GM12878 (cell line): Measurements from ENCODE around the gene SPPL3. TPM values are rescaled to one million over a fixed set of nuclear protein-coding genes. Genes with fewer than 3 reads are reported as not detected.

Source experiments
- ATAC-seq: fragments of 200-7000 bp; cut with Tn5 transposase; 3 replicates; pipeline ENCODE4 v1.9.1; 2020; ENCODE audit warnings: mild to moderate bottlenecking, moderate library complexity
- BruUV-seq: library from RNA; stranded (reverse); fragments of 400-500 nt; replicated peaks from 2 replicates; lab custom pipeline; 2021; lab: Mats Ljungman, UMichigan
- CTCF ChIA-PET: fragments of 300-600 bp; sonication (Branson Sonifier 250); formaldehyde crosslinking; extraction: SDS; loops from one replicate; lab custom pipeline; 2021; ENCODE audit warnings: inconsistent platforms; lab: Yijun Ruan, JAX
- POLR2A ChIA-PET: fragments of 350-600 bp; formaldehyde crosslinking; extraction: SDS; loops from one replicate; lab custom pipeline; 2021; ENCODE audit warnings: inconsistent platforms; lab: Charles Lee
- RAD21 ChIA-PET: fragments of 300-600 bp; sonication (Branson Sonifier 250); formaldehyde crosslinking; loops from one replicate; lab custom pipeline; 2023; ENCODE audit warnings: antibody characterized with exemption; ENCODE audit not compliant: unreplicated experiment; lab: Charles Lee
- SMC1A ChIA-PET: fragments of 300-600 bp; sonication (Branson Sonifier 250); formaldehyde crosslinking; loops from one replicate; lab custom pipeline; 2023; ENCODE audit not compliant: unreplicated experiment, uncharacterized antibody; lab: Charles Lee
- DNase-seq: peaks from one replicate; pipeline ENCODE4 v3.0.0-alpha.2; 2011; ENCODE audit warnings: low read depth, low spot score
- FAIRE-seq: peaks from 3 replicates; lab custom pipeline; 2011; peaks lifted over from hg19 to GRCh38; lab: Jason Lieb, UNC
- H2AFZ ChIP-seq: 2 replicates; pipeline ENCODE4 v1.6.0; 2011; ENCODE audit warnings: low read depth, low read length, control low read depth; ENCODE audit not compliant: control insufficient read depth
- H3K27ac ChIP-seq: 2 replicates; pipeline ENCODE4 v1.5.1; 2011; ENCODE audit warnings: control low read depth; ENCODE audit not compliant: control insufficient read depth, insufficient read depth
- H3K27me3 ChIP-seq, 2 experiments: replicated peaks in 1 of 2; 2 replicates each; pipeline versions ENCODE4 v1.6.0 to v1.6.1; 2011; ENCODE audit warnings: low read length in 1 of 2; ENCODE audit not compliant: control insufficient read depth in 2 of 2, insufficient read depth in 2 of 2
- H3K36me3 ChIP-seq, 2 experiments: 2 replicates each; pipeline ENCODE4 v1.5.1; 2011; ENCODE audit warnings: low read length in 1 of 2; ENCODE audit not compliant: control insufficient read depth in 2 of 2, insufficient read depth in 2 of 2
- H3K4me1 ChIP-seq: 2 replicates; pipeline ENCODE4 v1.6.1; 2011; ENCODE audit warnings: mild to moderate bottlenecking, low read length, moderate library complexity, mixed read lengths; ENCODE audit not compliant: control insufficient read depth, insufficient read depth
- H3K4me2 ChIP-seq: 2 replicates; pipeline ENCODE4 v1.6.0; 2011; ENCODE audit warnings: control low read depth; ENCODE audit not compliant: control insufficient read depth, insufficient read depth
- H3K4me3 ChIP-seq: fragments of 200-600 bp; sonication (generic); 2 replicates; pipeline ENCODE4 v1.5.1; 2016
- H3K79me2 ChIP-seq: 2 replicates; pipeline ENCODE4 v1.6.0; 2011; ENCODE audit warnings: low read length; ENCODE audit not compliant: control insufficient read depth, insufficient read depth
- H3K9ac ChIP-seq: 2 replicates; pipeline ENCODE4 v1.8.0; 2011; ENCODE audit warnings: low read length, control low read depth, mixed read lengths; ENCODE audit not compliant: control insufficient read depth, insufficient read depth
- H3K9me3 ChIP-seq: replicated peaks from 3 replicates; pipeline ENCODE4 v1.5.1; 2011; ENCODE audit warnings: mild to moderate bottlenecking, low read length; ENCODE audit not compliant: control insufficient read depth, insufficient read depth
- H4K20me1 ChIP-seq: 2 replicates; pipeline ENCODE4 v1.6.0; 2011; ENCODE audit not compliant: control insufficient read depth, insufficient read depth
- BHLHE40 ChIP-seq, 2 experiments: fragments of 450-650 bp in 1 of 2; IDR thresholded peaks; 2 replicates each; pipeline ENCODE4 v1.6.1; 2011 to 2017; ENCODE audit warnings: low read depth in 2 of 2, borderline replicate concordance in 1 of 2, improper control_type of control experiment in 1 of 2, low read length in 1 of 2, mild to moderate bottlenecking in 1 of 2
- HDAC6 ChIP-seq: fragments of 200-600 bp; sonication (generic); IDR thresholded peaks from one replicate; pipeline ENCODE4 v1.8.0; 2017; ENCODE audit warnings: antibody characterized with exemption; ENCODE audit not compliant: unreplicated experiment
- NFYA ChIP-seq: IDR thresholded peaks from 2 replicates; pipeline ENCODE4 v1.6.1; 2011; ENCODE audit warnings: low read depth, mild to moderate bottlenecking, low read length, improper control_type of control experiment, borderline replicate concordance
- PBX3 ChIP-seq: IDR thresholded peaks from 2 replicates; pipeline ENCODE4 v1.6.1; 2011; ENCODE audit warnings: mild to moderate bottlenecking, low read depth, low read length, moderate library complexity; ENCODE audit not compliant: insufficient replicate concordance
- RELA ChIP-seq: fragments of 450-650 bp; IDR thresholded peaks from 2 replicates; pipeline ENCODE4 v1.8.0; 2014; ENCODE audit warnings: borderline replicate concordance; ENCODE audit not compliant: partially characterized antibody
- WRNIP1 ChIP-seq: IDR thresholded peaks from 2 replicates; pipeline ENCODE4 v1.6.1; 2011; ENCODE audit warnings: low read depth, low read length, improper control_type of control experiment, borderline replicate concordance
- ZNF217 ChIP-seq: fragments of 450-650 bp; IDR thresholded peaks from 2 replicates; pipeline ENCODE4 v1.6.1; 2017; ENCODE audit warnings: antibody characterized with exemption, mild to moderate bottlenecking
- WGBS: methylation state at CpG from one replicate; pipeline ENCODE4 v1.1.6; 2016; ENCODE audit warnings: low lambda C conversion rate; ENCODE audit not compliant: insufficient replicate concordance, insufficient coverage; ENCODE audit errors: missing lambda C conversion rate; 5-methylcytosine and 5-hydroxymethylcytosine counted together
- in situ Hi-C: fragments of 300-500 bp; cut with MboI; formaldehyde crosslinking; loops from 9 replicates; pipeline ENCODE4 v1.14.3; 2018; ENCODE audit warnings: mixed read lengths
- intact Hi-C: fragments of 100-400 bp; cut with micrococcal nuclease; formaldehyde crosslinking; loops from one replicate; pipeline ENCODE4 v1.14.2; 2022; ENCODE audit not compliant: unreplicated experiment
- polyA plus RNA-seq, 11 experiments: library from polyadenylated mRNA; depleted of rRNA in 4 of 11; unstranded in 6 of 11; stranded (reverse) in 5 of 11; fragments of >200 nt; fragmentation: Nextera tagmentation in 4 of 11; fragmentation: Illumina TruSeq in 1 of 11; extraction: Ambion mirVana in 4 of 11; extraction: Trizol in 1 of 11; gene quantifications; 1 replicate in 1 of 11; 2 replicates in 10 of 11; pipeline versions ENCODE4 v1.2.1 to v1.2.3, GENCODE V29; 2011 to 2016; ENCODE audit warnings: inconsistent platforms in 2 of 11, missing spikeins in 2 of 11, low read depth in 1 of 11
- total RNA-seq, 4 experiments: library from RNA; depleted of rRNA in 3 of 4; stranded (reverse); fragments of >200 nt in 3 of 4; fragmentation: Illumina TruSeq in 1 of 4; extraction: Trizol in 1 of 4; gene quantifications; 2 replicates each; pipeline versions ENCODE4 v1.2.1 to v1.2.3, GENCODE V29; 2013 to 2021
- TF ChIP-seq, protein P1 (sequence below): IDR thresholded peaks from 2 replicates; pipeline ENCODE4 v1.6.1; 2012; ENCODE audit warnings: mild to moderate bottlenecking, low read depth, low read length

Gene SPPL3
- total and polyA plus RNA-seq, 10 of the 15 experiments (the other 5 are each of a cell fraction or from before 2014, with no cell fraction given): 4.3 to 45.5 (median 11.7) TPM

- ChIA-PET CTCF (interaction anchor here (0.6 to 1.4 kb wide), 3 partner anchors 12 to 127 kb away, joined by 3 read pairs; no protein-coding TSS in a partner anchor), RAD21 (interaction anchor here (0.6 kb wide), 1 partner anchor 111 kb away, joined by 4 read pairs; no protein-coding TSS in a partner anchor), POLR2A (no interaction called here), SMC1A (interaction anchor here (1.0 to 1.3 kb wide), 2 partner anchors 11 to 24 kb away, joined by 3 read pairs; no protein-coding TSS in a partner anchor)
- DNase-seq: no peak
- no peak overlapping the region for H3K27ac ChIP-seq
- H4K20me1 ChIP-seq: no peaks in the 10 kb centered on the region
- ATAC-seq: no peak
- 96% methylated on average over 7 of the region's 7 CpGs for WGBS
- no peak overlapping the region for H3K4me2 ChIP-seq
- H3K9ac ChIP-seq: no peak overlapping the region
- no peak for TF ChIP-seq ZNF217
- TF ChIP-seq WRNIP1: no peak
- TF ChIP-seq HDAC6: no peak
- TF ChIP-seq RELA: no peak
- no peak for TF ChIP-seq NFYA
- no peak for TF ChIP-seq BHLHE40 (IDR thresholded peaks at IDR 0.05; ENCODE audit: borderline replicate concordance in 1 of 2, low read depth in 2 of 2, low read length in 1 of 2)
- no peak for TF ChIP-seq PBX3
- TF ChIP-seq, protein P1, sequence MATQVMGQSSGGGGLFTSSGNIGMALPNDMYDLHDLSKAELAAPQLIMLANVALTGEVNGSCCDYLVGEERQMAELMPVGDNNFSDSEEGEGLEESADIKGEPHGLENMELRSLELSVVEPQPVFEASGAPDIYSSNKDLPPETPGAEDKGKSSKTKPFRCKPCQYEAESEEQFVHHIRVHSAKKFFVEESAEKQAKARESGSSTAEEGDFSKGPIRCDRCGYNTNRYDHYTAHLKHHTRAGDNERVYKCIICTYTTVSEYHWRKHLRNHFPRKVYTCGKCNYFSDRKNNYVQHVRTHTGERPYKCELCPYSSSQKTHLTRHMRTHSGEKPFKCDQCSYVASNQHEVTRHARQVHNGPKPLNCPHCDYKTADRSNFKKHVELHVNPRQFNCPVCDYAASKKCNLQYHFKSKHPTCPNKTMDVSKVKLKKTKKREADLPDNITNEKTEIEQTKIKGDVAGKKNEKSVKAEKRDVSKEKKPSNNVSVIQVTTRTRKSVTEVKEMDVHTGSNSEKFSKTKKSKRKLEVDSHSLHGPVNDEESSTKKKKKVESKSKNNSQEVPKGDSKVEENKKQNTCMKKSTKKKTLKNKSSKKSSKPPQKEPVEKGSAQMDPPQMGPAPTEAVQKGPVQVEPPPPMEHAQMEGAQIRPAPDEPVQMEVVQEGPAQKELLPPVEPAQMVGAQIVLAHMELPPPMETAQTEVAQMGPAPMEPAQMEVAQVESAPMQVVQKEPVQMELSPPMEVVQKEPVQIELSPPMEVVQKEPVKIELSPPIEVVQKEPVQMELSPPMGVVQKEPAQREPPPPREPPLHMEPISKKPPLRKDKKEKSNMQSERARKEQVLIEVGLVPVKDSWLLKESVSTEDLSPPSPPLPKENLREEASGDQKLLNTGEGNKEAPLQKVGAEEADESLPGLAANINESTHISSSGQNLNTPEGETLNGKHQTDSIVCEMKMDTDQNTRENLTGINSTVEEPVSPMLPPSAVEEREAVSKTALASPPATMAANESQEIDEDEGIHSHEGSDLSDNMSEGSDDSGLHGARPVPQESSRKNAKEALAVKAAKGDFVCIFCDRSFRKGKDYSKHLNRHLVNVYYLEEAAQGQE: no peak
- TSS peak; percentile 16 for BruUV-seq
- peak; percentile 64 for FAIRE-seq
- peaks cover 7 to 21% of the 10 kb centered on the region in 2 experiments; a peak in 3 of 4 replicates for H3K36me3 ChIP-seq
- no peaks in the 10 kb centered on the region for H3K4me1 ChIP-seq
- H3K27me3 ChIP-seq: no peaks in the 10 kb centered on the region
- in situ Hi-C loops: no loop called here
- H3K4me3 ChIP-seq: no peak overlapping the region
- H3K79me2 ChIP-seq: no peaks in the 10 kb centered on the region
- H3K9me3 ChIP-seq: no peaks in the 10 kb centered on the region
- intact Hi-C loops: no loop called here
- no peak overlapping the region for H2AFZ ChIP-seq
These were observed 129.8 kb downstream of the SPPL3 start for GRCh38 chr12:120774169-120774916.
